Neural progenitor cell (in vitro differentiated cells): ENCODE data around the gene CCDC77.

Source experiments
- CTCF ChIP-seq: fragments of 200-600 bp; sonication (generic); IDR thresholded peaks from 2 replicates; pipeline ENCODE4 v1.5.1; 2017; ENCODE audit warnings: antibody characterized with exemption, mild to moderate bottlenecking
- EZH2phosphoT487 ChIP-seq: fragments of 200-600 bp; sonication (generic); IDR thresholded peaks from 2 replicates; pipeline ENCODE4 v1.6.1; 2017; ENCODE audit warnings: antibody characterized with exemption

GRCh38 chr12:479161-479560 lies 77.7 kb downstream of the CCDC77 start:
- TF ChIP-seq EZH2phosphoT487 (no peak), CTCF (no peak)
